Nephron progenitor cell (in vitro differentiated cells): Measurements from ENCODE around the gene TLE3.

Experiments used
- DNase-seq: peaks from one replicate; pipeline ENCODE4 v3.0.0; 2021
- H3K27ac Mint-ChIP-seq: 2 replicates; pipeline ENCODE4 v1.8.0; 2021; ENCODE audit warnings: mild to moderate bottlenecking, moderate library complexity, mixed read lengths
- H3K27me3 Mint-ChIP-seq: 2 replicates; pipeline ENCODE4 v1.8.0; 2021; ENCODE audit warnings: mild to moderate bottlenecking, low read depth, mixed read lengths; ENCODE audit not compliant: poor library complexity
- H3K36me3 Mint-ChIP-seq: 2 replicates; pipeline ENCODE4 v1.8.0; 2021; ENCODE audit warnings: low read depth, mixed read lengths
- H3K4me1 Mint-ChIP-seq: 2 replicates; pipeline ENCODE4 v1.8.0; 2021; ENCODE audit warnings: mixed read lengths
- H3K4me3 Mint-ChIP-seq: 2 replicates; pipeline ENCODE4 v1.8.0; 2021; ENCODE audit warnings: mild to moderate bottlenecking, moderate library complexity, mixed read lengths
- H3K9me3 Mint-ChIP-seq: 2 replicates; pipeline ENCODE4 v1.8.0; 2021; ENCODE audit warnings: mild to moderate bottlenecking, moderate library complexity, mixed read lengths
- CTCF ChIP-seq: fragments of 200-600 bp; sonication (generic); IDR thresholded peaks from 2 replicates; pipeline ENCODE4 v1.5.0; 2021; ENCODE audit warnings: antibody characterized with exemption

Gene TLE3

GRCh38 chr15:70121624-70122302, 24.0 kb upstream of the TLE3 start:
- peaks cover 38% of the 10 kb centered on the region for H3K27me3 Mint-ChIP-seq
- H3K4me3 Mint-ChIP-seq: no peak overlapping the region
- no peak overlapping the region for H3K27ac Mint-ChIP-seq
- H3K9me3 Mint-ChIP-seq: no peaks in the 10 kb centered on the region
- DNase-seq: no peak
- no peak for TF ChIP-seq CTCF
- no peaks in the 10 kb centered on the region for H3K36me3 Mint-ChIP-seq
- peaks cover 22% of the 10 kb centered on the region for H3K4me1 Mint-ChIP-seq

GRCh38 chr15:70120958-70121623, 23.4 kb upstream of the TLE3 start:
- peaks cover 22% of the 10 kb centered on the region for H3K4me1 Mint-ChIP-seq
- no peak for DNase-seq
- H3K4me3 Mint-ChIP-seq: no peak overlapping the region
- TF ChIP-seq CTCF: no peak
- H3K27me3 Mint-ChIP-seq: peaks cover 35% of the 10 kb centered on the region
- H3K36me3 Mint-ChIP-seq: no peaks in the 10 kb centered on the region
- no peaks in the 10 kb centered on the region for H3K9me3 Mint-ChIP-seq
- H3K27ac Mint-ChIP-seq: no peak overlapping the region

- peaks cover 36% of the 10 kb centered on the region for H3K27me3 Mint-ChIP-seq
- no peak for DNase-seq
- H3K36me3 Mint-ChIP-seq: no peaks in the 10 kb centered on the region
- H3K4me1 Mint-ChIP-seq: peaks cover 17% of the 10 kb centered on the region
- H3K9me3 Mint-ChIP-seq: no peaks in the 10 kb centered on the region
- H3K27ac Mint-ChIP-seq: no peak overlapping the region
- H3K4me3 Mint-ChIP-seq: no peak overlapping the region
- no peak for TF ChIP-seq CTCF
These were observed 22.3 kb upstream of the TLE3 start for GRCh38 chr15:70119911-70120508.

- no peak for TF ChIP-seq CTCF
- H3K9me3 Mint-ChIP-seq: no peaks in the 10 kb centered on the region
- H3K27me3 Mint-ChIP-seq: peaks cover 42% of the 10 kb centered on the region
- no peaks in the 10 kb centered on the region for H3K36me3 Mint-ChIP-seq
- peaks cover 30% of the 10 kb centered on the region for H3K4me1 Mint-ChIP-seq
- no peak overlapping the region for H3K27ac Mint-ChIP-seq
- no peak overlapping the region for H3K4me3 Mint-ChIP-seq
- no peak for DNase-seq
These were observed 20.9 kb upstream of the TLE3 start for GRCh38 chr15:70118599-70118998.

GRCh38 chr15:70116317-70116716, 18.6 kb upstream of the TLE3 start:
- Mint-ChIP-seq H3K27me3 (peaks cover 38% of the 10 kb centered on the region), H3K4me1 (peaks cover 30% of the 10 kb centered on the region), H3K4me3 (no peak overlapping the region), H3K36me3 (no peaks in the 10 kb centered on the region), H3K27ac (no peak overlapping the region), H3K9me3 (no peaks in the 10 kb centered on the region)
- no peak for TF ChIP-seq CTCF
- no peak for DNase-seq
